T follicular helper cell (primary cell): Measurements from ENCODE around the gene ACTL7B.
"Not testable (repeated sequence)": the region's sequence is repeated elsewhere in the genome, so short reads cannot be mapped to it uniquely, and the experiment has no call there.

Source experiments
- DNase-seq: peaks from one replicate; pipeline ENCODE4 v3.0.0-alpha.2; 2020; ENCODE audit warnings: low read depth

The ACTL7B gene

GRCh38 chr9:108869092-108869725 is 13.4 kb upstream of the ACTL7B start:
- DNase-seq: no peak

DNA sequence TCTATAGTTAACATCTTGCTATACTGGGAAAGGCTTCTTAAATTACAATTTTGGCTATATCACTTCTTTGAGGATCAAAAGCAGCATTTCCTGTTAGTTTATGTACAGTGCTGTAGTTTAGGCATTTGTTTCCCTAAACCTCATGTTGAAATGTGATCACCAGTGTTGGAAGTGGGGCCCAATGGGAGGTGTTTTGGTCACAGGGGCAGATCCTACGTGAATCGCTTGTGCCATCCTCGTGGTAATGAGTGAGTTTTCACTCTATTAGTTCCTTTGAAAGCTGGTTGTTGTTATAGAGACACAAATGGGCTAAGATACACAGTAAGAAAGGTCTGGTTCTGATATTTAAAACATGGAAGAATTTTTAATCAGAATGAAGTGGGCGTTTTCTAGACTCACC is 12.0 kb upstream of the ACTL7B start:
- DNase-seq: no peak

GRCh38 chr9:108867116-108867515 is 11.3 kb upstream of the ACTL7B start:
- DNase-seq: no peak

DNA sequence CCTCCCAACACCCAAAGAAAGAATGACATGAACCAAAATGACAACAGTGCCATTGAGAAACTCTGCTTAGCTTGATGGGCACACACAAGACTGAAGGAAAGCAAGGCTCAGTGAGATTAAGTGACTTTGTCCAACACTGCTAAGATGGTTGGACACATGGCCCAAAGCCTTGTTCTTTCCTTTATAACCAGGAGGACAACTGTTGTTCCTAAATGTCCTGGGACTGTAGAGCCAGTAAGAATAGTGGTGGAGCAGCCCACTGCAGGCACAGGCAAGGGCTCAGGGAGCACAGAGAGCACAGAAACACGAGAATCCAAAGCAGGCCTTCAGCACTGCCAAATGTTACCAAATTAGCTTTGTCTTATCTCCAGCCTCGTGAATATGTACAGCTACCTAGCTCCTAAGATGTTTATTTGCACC is 10.2 kb upstream of the ACTL7B start:
- no peak for DNase-seq

GRCh38 chr9:108865037-108865436 is 9.3 kb upstream of the ACTL7B start:
- DNase-seq: no peak

DNA sequence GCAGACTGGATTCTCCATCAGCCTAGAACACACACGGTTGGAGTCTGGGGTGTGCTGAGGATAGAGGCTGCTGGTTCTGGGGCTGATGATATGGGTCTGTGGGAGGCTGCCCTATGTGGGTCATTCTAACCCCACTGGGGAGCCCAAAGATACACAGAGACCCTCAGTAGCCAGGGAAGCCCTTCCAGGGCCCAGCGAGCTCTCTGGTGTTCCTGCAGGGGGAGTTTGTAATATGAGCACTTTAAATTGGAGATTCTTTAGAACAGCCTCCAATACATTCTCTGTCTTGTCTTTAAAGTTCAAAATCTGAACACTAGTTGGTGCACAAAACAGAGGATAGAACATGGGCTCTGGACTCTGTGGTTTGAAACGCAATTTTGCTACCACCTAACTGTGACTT is 8.7 kb upstream of the ACTL7B start:
- no peak for DNase-seq

GRCh38 chr9:108863891-108864290 is 8.1 kb upstream of the ACTL7B start:
- no peak for DNase-seq

DNA sequence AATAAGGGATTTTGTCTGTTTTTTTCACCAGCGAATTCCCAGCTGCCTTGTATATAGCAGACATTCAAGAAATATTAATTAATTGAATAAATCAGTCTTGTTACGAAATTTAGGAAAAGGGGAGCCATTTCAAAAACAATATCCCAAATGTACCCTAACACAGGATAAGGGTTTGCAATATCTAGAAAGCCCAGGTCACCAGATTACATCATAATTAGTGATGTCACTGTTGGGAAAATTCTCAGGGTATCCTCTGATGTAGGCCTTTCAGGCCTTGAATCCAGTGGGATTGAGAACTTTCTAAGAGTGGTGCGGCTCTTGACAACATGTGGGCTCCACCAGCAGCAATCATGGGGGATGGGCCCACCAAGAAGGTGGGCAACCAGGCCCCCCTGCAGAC is 6.2 kb upstream of the ACTL7B start, which contains the start of gene ACTL7A:
Gene ACTL7A, plus strand, starts transcription at position 270 of the 400 bp plus-strand sequence. Its CDS starts 57 bp downstream, at position 327.
- no peak for DNase-seq

DNA sequence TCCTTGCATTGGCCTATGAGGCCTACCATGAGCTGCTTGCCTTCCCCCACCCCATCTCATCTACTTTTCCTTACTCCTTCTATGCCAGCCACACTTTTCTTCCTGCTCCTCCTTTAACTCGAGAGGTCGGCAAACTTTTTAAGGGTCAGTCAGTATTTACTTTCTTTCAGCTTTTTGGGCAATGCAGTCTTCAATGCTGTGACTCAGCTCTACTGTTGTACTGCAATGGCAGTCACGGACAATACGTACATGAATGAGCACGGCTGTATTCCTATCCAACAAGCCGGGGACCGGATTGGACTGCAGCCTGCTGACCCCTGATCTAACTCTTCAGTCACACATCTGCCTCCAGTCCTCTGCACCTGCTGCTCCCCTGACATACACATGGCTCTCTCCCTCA is 5.7 kb upstream of the ACTL7B start:
- no peak for DNase-seq

DNA sequence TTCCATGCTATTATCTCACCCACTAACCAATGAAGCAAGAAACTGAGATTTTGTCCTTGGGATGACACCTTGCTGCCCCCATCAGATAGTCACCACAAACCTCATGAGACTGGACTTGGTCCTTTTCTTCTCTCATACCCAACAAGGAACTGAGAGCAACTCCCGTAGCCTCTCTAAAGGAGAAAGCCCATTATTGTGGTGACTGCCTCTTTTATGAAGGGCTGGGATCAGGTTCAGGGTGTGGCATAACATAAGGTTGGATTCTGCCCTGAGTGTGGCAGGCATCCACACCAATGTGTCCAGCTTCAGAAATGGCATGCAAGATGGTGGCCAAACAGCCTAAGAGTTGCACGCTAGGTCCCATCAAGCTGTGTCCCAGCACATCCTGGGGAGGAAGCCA is 5.0 kb upstream of the ACTL7B start:
- no peak for DNase-seq

GRCh38 chr9:108860354-108860753 is 4.6 kb upstream of the ACTL7B start:
- no peak for DNase-seq

- DNase-seq: no peak
Observed at GRCh38 chr9:108859459-108860114, 3.8 kb upstream of the ACTL7B start.

DNA sequence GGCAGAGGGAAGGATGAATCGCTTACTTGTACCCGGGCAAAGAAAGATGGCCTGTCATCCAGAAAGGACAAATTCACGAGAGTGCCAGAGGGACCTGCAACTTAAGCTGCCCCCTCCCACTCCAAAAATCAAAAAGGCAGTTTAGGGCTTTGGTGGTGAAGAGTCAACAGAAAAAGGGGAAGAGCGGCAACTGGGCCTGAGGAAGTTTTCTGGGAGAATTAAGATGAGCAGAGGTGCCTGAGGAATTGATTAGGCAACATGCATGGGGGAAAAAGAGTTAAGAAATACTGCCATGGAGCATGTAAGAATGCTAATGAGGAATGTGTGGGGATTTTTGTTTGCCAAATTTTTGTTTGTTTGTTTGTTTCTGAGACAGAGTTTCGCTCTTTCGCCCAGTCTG is 1.8 kb upstream of the ACTL7B start:
- DNase-seq: no peak

- DNase-seq: no peak
Observed at GRCh38 chr9:108855529-108855886, 278 bp downstream of the ACTL7B start.

- DNase-seq: no peak
Observed at GRCh38 chr9:108854641-108855528, 901 bp downstream of the ACTL7B start.

- no peak for DNase-seq
Observed at GRCh38 chr9:108854094-108854493, 1.7 kb downstream of the ACTL7B start.

DNA sequence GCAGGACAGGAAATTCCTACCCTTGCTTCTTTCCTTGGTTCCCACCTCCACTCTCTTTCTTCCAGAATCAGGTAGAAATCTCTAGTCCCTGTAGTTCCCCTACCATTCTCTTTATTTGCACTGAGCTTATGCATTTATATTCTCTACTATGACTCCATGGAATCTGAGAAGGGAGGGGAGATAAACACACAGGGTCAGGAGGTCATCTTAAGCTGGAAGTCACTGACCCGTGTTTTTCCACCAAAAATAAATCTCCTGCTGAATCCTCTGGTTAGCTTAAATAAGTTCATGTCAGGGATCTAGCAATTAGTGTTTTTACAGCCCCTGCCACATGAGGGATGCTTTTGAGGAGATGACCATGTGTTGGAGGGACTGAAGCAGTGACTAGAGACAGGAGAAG is 3.7 kb downstream of the ACTL7B start:
- no peak for DNase-seq

GRCh38 chr9:108851138-108851537 is 4.6 kb downstream of the ACTL7B start:
- no peak for DNase-seq

GRCh38 chr9:108850293-108850897 is 5.4 kb downstream of the ACTL7B start:
- DNase-seq: no peak

- DNase-seq: not testable (repeated sequence)
Observed at GRCh38 chr9:108848296-108848695, 7.5 kb downstream of the ACTL7B start.

DNA sequence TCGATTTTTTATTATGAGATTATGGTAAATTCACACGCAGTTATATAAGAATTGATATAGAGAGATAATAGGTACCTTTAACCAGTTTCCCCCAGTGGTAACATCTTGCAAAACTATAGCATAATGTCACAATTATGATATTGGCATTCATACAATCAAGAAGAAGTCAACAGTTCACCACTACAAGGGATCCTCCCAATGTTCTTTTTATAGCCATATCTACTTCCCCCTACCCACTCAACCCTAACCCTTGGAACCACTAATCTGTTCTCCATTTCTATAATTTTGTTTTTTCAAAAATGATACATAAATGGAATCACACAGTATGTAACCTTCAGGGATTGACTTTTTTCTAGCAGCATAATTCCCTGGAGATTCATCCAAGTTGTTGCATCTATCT is 9.8 kb downstream of the ACTL7B start:
- DNase-seq: no peak

- no peak for DNase-seq
Observed at GRCh38 chr9:108845507-108845906, 10.3 kb downstream of the ACTL7B start.
